NK-92 treated with Interleukin-12 subunit alpha and Interleukin-12 subunit beta, amount 100 ng/mL, for 24 hours (cell line): ENCODE measurements around the gene LSR.
"Not testable (repeated sequence)": the region's sequence is repeated elsewhere in the genome, so short reads cannot be mapped to it uniquely, and the experiment has no call there.

Experiments used
- DNase-seq: peaks from one replicate; lab custom pipeline; 2025; lab: John Stamatoyannopoulos, UW

Gene LSR

GRCh38 chr19:35217649-35217990, 31.2 kb upstream of the LSR start:
- DNase-seq = no peak

- no peak for DNase-seq
Observed at GRCh38 chr19:35219008-35219407, 29.8 kb upstream of the LSR start.

GRCh38 chr19:35220315-35220921, 28.4 kb upstream of the LSR start:
- no peak for DNase-seq

GRCh38 chr19:35220973-35221590, 27.7 kb upstream of the LSR start:
- DNase-seq = not testable (repeated sequence)

GRCh38 chr19:35222373-35223015, 26.3 kb upstream of the LSR start:
- DNase-seq = no peak

GRCh38 chr19:35223084-35223790, 25.6 kb upstream of the LSR start:
- no peak for DNase-seq

GRCh38 chr19:35223862-35224505, 24.8 kb upstream of the LSR start:
- DNase-seq = no peak

- DNase-seq = no peak
Observed at GRCh38 chr19:35224681-35225571, 23.9 kb upstream of the LSR start.

- no peak for DNase-seq
Observed at GRCh38 chr19:35225951-35226350, 22.9 kb upstream of the LSR start.

- no peak for DNase-seq
Observed at GRCh38 chr19:35226748-35227147, 22.1 kb upstream of the LSR start.

GRCh38 chr19:35228177-35228930, 20.4 kb upstream of the LSR start, which contains the start of gene FAM187B:
Gene FAM187B, minus strand, starts transcription at chr19:35228739. Its CDS starts 59 bp downstream, at chr19:35228680.
- no peak for DNase-seq

GRCh38 chr19:35229601-35230000, 19.2 kb upstream of the LSR start:
- no peak for DNase-seq

- DNase-seq = no peak
Observed at GRCh38 chr19:35231956-35232645, 16.7 kb upstream of the LSR start.

GRCh38 chr19:35232912-35233311, 15.9 kb upstream of the LSR start:
- no peak for DNase-seq

- DNase-seq = no peak
Observed at GRCh38 chr19:35236638-35237400, 12.0 kb upstream of the LSR start.

- DNase-seq = not testable (repeated sequence)
Observed at GRCh38 chr19:35239597-35239996, 9.2 kb upstream of the LSR start.

- DNase-seq = no peak
Observed at GRCh38 chr19:35240327-35240726, 8.5 kb upstream of the LSR start.

GRCh38 chr19:35241417-35241816, 7.4 kb upstream of the LSR start:
- no peak for DNase-seq

- DNase-seq = no peak
Observed at GRCh38 chr19:35246466-35247092, 2.2 kb upstream of the LSR start.
